ENCODE measurements around the gene RAB19. TPM values are rescaled to one million over a fixed set of nuclear protein-coding genes. Genes with fewer than 3 reads are reported as not detected.

RAB19 gene
- total and polyA plus RNA-seq, 12 donors = not detected

- Histone ChIP-seq H3K9me3 (no peaks in the 10 kb centered on the region), H3K4me3 (no peak overlapping the region), H3K4me1 (peaks cover 0 to 13% (median 7%) of the 10 kb centered on the region in 9 donors), H3K27me3 (no peaks in the 10 kb centered on the region), H3K27ac (no peak overlapping the region), H3K36me3 (peaks cover 0 to 84% (median 49%) of the 10 kb centered on the region in 9 donors)
- ATAC-seq (no peak), DNase-seq (no peak)
- TF ChIP-seq CTCF (IDR thresholded peaks at IDR 0.05) = no peak
- intact Hi-C loops (cut with DNase I) = no loop called here
- 78 to 79% methylated on average over 8 of the region's 8 CpGs for WGBS, 2 donors
Observed at GRCh38 chr7:140454657-140455015, 50.8 kb downstream of the RAB19 start.

GRCh38 chr7:140455743-140456142, 51.9 kb downstream of the RAB19 start:
- no peak for TF ChIP-seq CTCF (IDR thresholded peaks at IDR 0.05)
- Histone ChIP-seq H3K4me1 (peaks cover 0 to 6% (median 0%) of the 10 kb centered on the region in 9 donors), H3K27me3 (no peaks in the 10 kb centered on the region), H3K27ac (no peak overlapping the region), H3K4me3 (no peak overlapping the region), H3K36me3 (peaks cover 0 to 94% (median 50%) of the 10 kb centered on the region in 9 donors), H3K9me3 (no peaks in the 10 kb centered on the region)
- no peak for ATAC-seq
- no peak for DNase-seq
- intact Hi-C loops (cut with DNase I) = no loop called here
- WGBS, 2 donors = 58 to 87% methylated on average over 4 of the region's 4 CpGs

- WGBS, 2 donors = 94 to 95% methylated on average over 9 of the region's 9 CpGs
- DNase-seq (no peak), ATAC-seq (no peak)
- no peak for TF ChIP-seq CTCF (IDR thresholded peaks at IDR 0.05)
- H3K9me3 ChIP-seq = no peaks in the 10 kb centered on the region
- H3K27ac ChIP-seq = no peak overlapping the region
- H3K4me3 ChIP-seq = no peak overlapping the region
- intact Hi-C loops (cut with DNase I) = no loop called here
- peaks cover 0 to 99% (median 54%) of the 10 kb centered on the region in 9 donors for H3K36me3 ChIP-seq
- no peaks in the 10 kb centered on the region for H3K4me1 ChIP-seq
- H3K27me3 ChIP-seq = no peaks in the 10 kb centered on the region
Observed at GRCh38 chr7:140456551-140457051, 52.7 kb downstream of the RAB19 start.

GRCh38 chr7:140458201-140458600, 54.3 kb downstream of the RAB19 start:
- 79 to 87% methylated on average over 3 of the region's 3 CpGs for WGBS, 2 donors
- intact Hi-C loops (cut with DNase I) = no loop called here
- no peak for TF ChIP-seq CTCF (IDR thresholded peaks at IDR 0.05)
- Histone ChIP-seq H3K27ac (no peak overlapping the region), H3K36me3 (peaks cover 0 to 98% (median 57%) of the 10 kb centered on the region in 9 donors), H3K27me3 (no peaks in the 10 kb centered on the region), H3K4me3 (no peak overlapping the region), H3K9me3 (no peaks in the 10 kb centered on the region), H3K4me1 (no peaks in the 10 kb centered on the region)
- DNase-seq (no peak), ATAC-seq (no peak)

Measured in heart right ventricle (tissue), 16 donors.